Natural killer cell (primary cell): Measurements from ENCODE around the gene HPSE2. TPM values are rescaled to one million over a fixed set of nuclear protein-coding genes. Genes with fewer than 3 reads are reported as not detected.

ENCODE experiments used
- ATAC-seq, 3 donors: fragments of 150-1000 bp in 2 of 3; fragments of 200-7000 bp in 1 of 3; cut with Tn5 transposase; 1 replicate in 1 of 3; 2 replicates in 2 of 3; pipeline ENCODE4 v1.10.0; 2021; ENCODE audit warnings: mild to moderate bottlenecking in 2 of 3, moderate library complexity in 2 of 3
- DNase-seq, 2 donors: peaks; one replicate each; pipeline versions ENCODE4 v3.0.0 to v3.0.0-alpha.2; 2013 to 2021; ENCODE audit warnings: mixed read lengths in 1 of 2
- H3K27ac ChIP-seq: one replicate; pipeline ENCODE4 v1.5.1; 2013; ENCODE audit warnings: mild to moderate bottlenecking, low read length
- H3K27me3 ChIP-seq: one replicate; pipeline ENCODE4 v1.6.1; 2013; ENCODE audit warnings: low read length; ENCODE audit not compliant: control insufficient read depth, insufficient read depth
- H3K36me3 ChIP-seq: one replicate; pipeline ENCODE4 v1.6.1; 2013; ENCODE audit warnings: low read length; ENCODE audit not compliant: control insufficient read depth, insufficient read depth
- H3K4me1 ChIP-seq: one replicate; pipeline ENCODE4 v1.6.1; 2013; ENCODE audit warnings: low read length; ENCODE audit not compliant: control insufficient read depth, insufficient read depth
- H3K4me3 ChIP-seq: one replicate; pipeline ENCODE4 v1.5.1; 2013; ENCODE audit warnings: low read length
- H3K9me3 ChIP-seq: one replicate; pipeline ENCODE4 v1.6.1; 2013; ENCODE audit warnings: low read length; ENCODE audit not compliant: control insufficient read depth, insufficient read depth
- H3K27ac Mint-ChIP-seq, 2 donors: one replicate each; pipeline ENCODE4 v1.8.0; 2022; ENCODE audit warnings: mild to moderate bottlenecking in 2 of 2, mixed read lengths in 2 of 2, moderate library complexity in 1 of 2
- H3K27me3 Mint-ChIP-seq, 2 donors: one replicate each; pipeline ENCODE4 v1.8.0; 2022; ENCODE audit warnings: low read depth in 2 of 2, mixed read lengths in 2 of 2
- H3K36me3 Mint-ChIP-seq: one replicate; pipeline ENCODE4 v1.8.0; 2022; ENCODE audit warnings: mixed read lengths
- H3K4me1 Mint-ChIP-seq, 2 donors: one replicate each; pipeline ENCODE4 v1.8.0; 2022; ENCODE audit warnings: mixed read lengths in 2 of 2
- H3K4me3 Mint-ChIP-seq: one replicate; pipeline ENCODE4 v1.8.0; 2022; ENCODE audit warnings: mild to moderate bottlenecking, moderate library complexity, mixed read lengths
- H3K9me3 Mint-ChIP-seq, 2 donors: one replicate each; pipeline ENCODE4 v1.8.0; 2022; ENCODE audit warnings: mixed read lengths in 2 of 2
- CTCF ChIP-seq: fragments of 200-600 bp; IDR thresholded peaks from one replicate; pipeline ENCODE4 v1.8.0; 2022; ENCODE audit warnings: antibody characterized with exemption
- WGBS: methylation state at CpG from one replicate; pipeline ENCODE4 v1.1.7; 2013; ENCODE audit warnings: missing lambda C conversion rate; ENCODE audit not compliant: insufficient coverage; 5-methylcytosine and 5-hydroxymethylcytosine counted together
- intact Hi-C: fragments of 100-400 bp; cut with micrococcal nuclease; formaldehyde crosslinking; loops from one replicate; pipeline ENCODE4 v1.14.2; 2022
- total RNA-seq, 4 donors: library from RNA; stranded (reverse); fragments of 120-200 nt in 1 of 4; gene quantifications; one replicate each; pipeline versions ENCODE4 v1.2.3 to v1.2.4, GENCODE V29; 2013 to 2022

HPSE2 gene
- total RNA-seq, 3 donors from 2014 or later (not counting 1 experiment from before 2014, with no cell fraction given): not detected

DNA sequence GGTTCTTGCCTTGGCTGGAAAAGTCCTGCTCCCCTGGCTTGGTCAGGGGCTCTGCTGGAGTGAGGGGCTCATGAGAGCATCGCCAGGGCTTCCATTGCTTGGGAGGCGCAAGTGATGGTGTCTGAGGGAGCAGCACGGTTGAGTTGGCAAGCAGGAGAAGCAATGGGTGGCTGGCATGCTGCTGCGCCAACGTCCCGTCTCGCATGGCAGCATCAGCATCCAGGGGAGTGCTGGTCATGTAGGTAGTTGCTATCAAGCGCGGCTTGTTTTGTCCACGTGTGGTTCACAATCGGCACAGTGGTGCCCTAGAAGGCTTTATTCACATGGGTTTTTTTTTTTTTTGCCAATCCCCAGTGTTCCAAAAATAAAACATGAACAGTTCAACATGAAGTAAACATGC, 824.5 kb downstream of the HPSE2 start:
- no peak for TF ChIP-seq CTCF
- H3K4me1 Mint-ChIP-seq: peaks cover 12 to 28% of the 10 kb centered on the region in 2 donors
- 98% methylated on average over 11 of the region's 11 CpGs for WGBS
- H3K27me3 Mint-ChIP-seq: no peaks in the 10 kb centered on the region
- no peaks in the 10 kb centered on the region for H3K36me3 ChIP-seq
- H3K4me3 ChIP-seq: no peak overlapping the region
- H3K9me3 ChIP-seq: no peaks in the 10 kb centered on the region
- no peak overlapping the region for H3K27ac Mint-ChIP-seq
- ATAC-seq (no peak), DNase-seq (no peak)
- H3K27me3 ChIP-seq: no peaks in the 10 kb centered on the region
- intact Hi-C loops: no loop called here
- no peaks in the 10 kb centered on the region for H3K36me3 Mint-ChIP-seq
- H3K4me3 Mint-ChIP-seq: no peak overlapping the region
- H3K27ac ChIP-seq: no peak overlapping the region
- peaks cover 18% of the 10 kb centered on the region for H3K4me1 ChIP-seq
- H3K9me3 Mint-ChIP-seq: no peaks in the 10 kb centered on the region

DNA sequence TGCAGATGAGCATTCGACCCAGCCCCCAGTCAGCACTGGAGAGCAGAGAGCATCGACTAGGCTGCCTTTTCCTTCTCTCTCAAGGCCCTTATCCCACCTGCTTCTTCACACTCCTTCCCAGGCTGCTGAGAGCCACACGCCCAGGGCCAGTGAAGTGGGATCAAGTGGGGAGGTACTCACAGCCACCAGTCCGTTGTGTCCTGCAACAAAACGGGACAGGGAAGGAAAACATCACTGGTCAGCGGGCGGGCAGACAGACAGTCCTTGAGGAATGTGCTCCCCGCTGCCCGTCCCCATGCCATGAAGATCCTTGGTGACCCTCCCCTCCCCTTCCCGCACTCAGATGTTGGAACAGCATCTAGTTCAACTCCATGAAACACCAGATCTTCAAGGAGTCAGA, 824.9 kb downstream of the HPSE2 start:
- ATAC-seq (no peak), DNase-seq (no peak)
- Mint-ChIP-seq H3K4me3 (no peak overlapping the region), H3K27ac (no peak overlapping the region), H3K27me3 (no peaks in the 10 kb centered on the region), H3K36me3 (no peaks in the 10 kb centered on the region), H3K4me1 (peaks cover 12 to 28% of the 10 kb centered on the region in 2 donors), H3K9me3 (no peaks in the 10 kb centered on the region)
- Histone ChIP-seq H3K9me3 (no peaks in the 10 kb centered on the region), H3K36me3 (no peaks in the 10 kb centered on the region), H3K4me3 (no peak overlapping the region), H3K4me1 (peaks cover 18% of the 10 kb centered on the region), H3K27ac (no peak overlapping the region), H3K27me3 (no peaks in the 10 kb centered on the region)
- WGBS: 94% methylated on average over 10 of the region's 10 CpGs
- intact Hi-C loops: no loop called here
- no peak for TF ChIP-seq CTCF

GRCh38 chr10:98410135-98410743, 825.4 kb downstream of the HPSE2 start:
- Histone ChIP-seq H3K9me3 (no peaks in the 10 kb centered on the region), H3K4me3 (no peak overlapping the region), H3K27me3 (no peaks in the 10 kb centered on the region), H3K27ac (no peak overlapping the region), H3K36me3 (no peaks in the 10 kb centered on the region), H3K4me1 (peaks cover 14% of the 10 kb centered on the region)
- Mint-ChIP-seq H3K36me3 (no peaks in the 10 kb centered on the region), H3K4me1 (peaks cover 12 to 25% of the 10 kb centered on the region in 2 donors), H3K27ac (no peak overlapping the region), H3K4me3 (no peak overlapping the region), H3K27me3 (no peaks in the 10 kb centered on the region), H3K9me3 (no peaks in the 10 kb centered on the region)
- intact Hi-C loops: no loop called here
- ATAC-seq (no peak), DNase-seq (no peak)
- TF ChIP-seq CTCF: no peak
- WGBS: 98% methylated on average over 4 of the region's 4 CpGs

- WGBS: 95% methylated on average over 3 of the region's 4 CpGs
- no peaks in the 10 kb centered on the region for H3K36me3 Mint-ChIP-seq
- no peaks in the 10 kb centered on the region for H3K9me3 Mint-ChIP-seq
- no peak overlapping the region for H3K4me3 Mint-ChIP-seq
- peaks cover under 1 to 10% of the 10 kb centered on the region in 2 donors for H3K4me1 Mint-ChIP-seq
- TF ChIP-seq CTCF: no peak
- Histone ChIP-seq H3K27me3 (no peaks in the 10 kb centered on the region), H3K36me3 (no peaks in the 10 kb centered on the region), H3K4me1 (no peaks in the 10 kb centered on the region), H3K27ac (no peak overlapping the region), H3K4me3 (no peak overlapping the region), H3K9me3 (no peaks in the 10 kb centered on the region)
- peak in 1 of 2 donors; percentile 34 for DNase-seq
- peak in 1 of 3 donors; percentile 52 for ATAC-seq
- H3K27me3 Mint-ChIP-seq: no peaks in the 10 kb centered on the region
- intact Hi-C loops: no loop called here
- H3K27ac Mint-ChIP-seq: peak overlapping the region in 1 of 2 donors; percentile 2
Observed at GRCh38 chr10:98408799-98409198, 826.9 kb downstream of the HPSE2 start.
